ENCODE results near the gene ACSF3. TPM values are rescaled to one million over a fixed set of nuclear protein-coding genes. Genes with fewer than 3 reads are reported as not detected.

Gene ACSF3
- total and polyA plus RNA-seq, 7 donors, result 19.7 to 42.2 (median 28.2) TPM

- Histone ChIP-seq H3K4me1 (peaks cover 0 to 27% (median 24%) of the 10 kb centered on the region in 4 donors), H3K27ac (no peak overlapping the region), H3K27me3 (peaks cover 0 to 21% (median under 1%) of the 10 kb centered on the region in 3 donors), H3K36me3 (no peaks in the 10 kb centered on the region), H3K4me3 (no peak overlapping the region), H3K9me3 (no peaks in the 10 kb centered on the region)
- TF ChIP-seq POLR2A (IDR thresholded peaks at IDR 0.05) (no peak), EP300 (IDR thresholded peaks at IDR 0.05) (no peak), CTCF (IDR thresholded peaks at IDR 0.05) (no peak), POLR2AphosphoS5 (IDR thresholded peaks at IDR 0.05) (no peak)
- intact Hi-C loops (cut with DNase I), result no loop called here
- no peak for DNase-seq
- WGBS, 2 donors, result 75 to 88% methylated on average over 48 of the region's 48 CpGs
Measured at GRCh38 chr16:89159066-89159849, 65.6 kb downstream of the ACSF3 start.

GRCh38 chr16:89159850-89160354 is 66.2 kb downstream of the ACSF3 start:
- Histone ChIP-seq H3K9me3 (no peaks in the 10 kb centered on the region), H3K27me3 (peaks cover 5 to 27% (median 7%) of the 10 kb centered on the region in 3 donors), H3K27ac (no peak overlapping the region), H3K36me3 (no peaks in the 10 kb centered on the region), H3K4me1 (peaks cover 0 to 21% (median 17%) of the 10 kb centered on the region in 4 donors), H3K4me3 (no peak overlapping the region)
- intact Hi-C loops (cut with DNase I), result no loop called here
- WGBS, 2 donors, result 83 to 90% methylated on average over 20 of the region's 20 CpGs
- no peak for DNase-seq
- TF ChIP-seq POLR2AphosphoS5 (IDR thresholded peaks at IDR 0.05) (no peak), POLR2A (IDR thresholded peaks at IDR 0.05) (no peak), EP300 (IDR thresholded peaks at IDR 0.05) (no peak), CTCF (IDR thresholded peaks at IDR 0.05) (no peak)

- Histone ChIP-seq H3K4me1 (peaks cover 0 to 8% (median 5%) of the 10 kb centered on the region in 4 donors), H3K9me3 (no peaks in the 10 kb centered on the region), H3K27me3 (peaks cover 5 to 35% (median 15%) of the 10 kb centered on the region in 3 donors), H3K36me3 (no peaks in the 10 kb centered on the region), H3K4me3 (no peak overlapping the region), H3K27ac (no peak overlapping the region)
- TF ChIP-seq POLR2AphosphoS5 (IDR thresholded peaks at IDR 0.05), result no peak
- TF ChIP-seq POLR2A (IDR thresholded peaks at IDR 0.05), result no peak
- TF ChIP-seq EP300 (IDR thresholded peaks at IDR 0.05), result no peak
- no peak for TF ChIP-seq CTCF (IDR thresholded peaks at IDR 0.05)
- intact Hi-C loops (cut with DNase I), result no loop called here
- WGBS, 2 donors, result 88 to 92% methylated on average over 29 of the region's 29 CpGs
- DNase-seq, result no peak
Measured at GRCh38 chr16:89160977-89161701, 67.5 kb downstream of the ACSF3 start.

GRCh38 chr16:89161763-89162713 is 68.4 kb downstream of the ACSF3 start:
- Histone ChIP-seq H3K9me3 (no peaks in the 10 kb centered on the region), H3K36me3 (no peaks in the 10 kb centered on the region), H3K4me1 (peaks cover 0 to 3% (median under 1%) of the 10 kb centered on the region in 4 donors), H3K27me3 (peaks cover 9 to 44% (median 23%) of the 10 kb centered on the region in 3 donors), H3K27ac (no peak overlapping the region), H3K4me3 (no peak overlapping the region)
- intact Hi-C loops (cut with DNase I), result no loop called here
- no peak for DNase-seq
- 72 to 85% methylated on average over 40 of the region's 40 CpGs for WGBS, 2 donors
- TF ChIP-seq POLR2AphosphoS5 (IDR thresholded peaks at IDR 0.05) (no peak), POLR2A (IDR thresholded peaks at IDR 0.05) (no peak), EP300 (IDR thresholded peaks at IDR 0.05) (no peak), CTCF (IDR thresholded peaks at IDR 0.05) (no peak)

Data from sigmoid colon (tissue), 7 donors.